ENCODE measurements around the gene ENTPD2.
A peak's percentile ranks its signal among the peaks of the same experiment; 100 is the strongest.

The ENTPD2 gene

GRCh38 chr9:137029058-137029936 lies 24.6 kb downstream of the ENTPD2 start:
- peak; percentile 50 for DNase-seq (ENCODE audit: low read depth)

DNA sequence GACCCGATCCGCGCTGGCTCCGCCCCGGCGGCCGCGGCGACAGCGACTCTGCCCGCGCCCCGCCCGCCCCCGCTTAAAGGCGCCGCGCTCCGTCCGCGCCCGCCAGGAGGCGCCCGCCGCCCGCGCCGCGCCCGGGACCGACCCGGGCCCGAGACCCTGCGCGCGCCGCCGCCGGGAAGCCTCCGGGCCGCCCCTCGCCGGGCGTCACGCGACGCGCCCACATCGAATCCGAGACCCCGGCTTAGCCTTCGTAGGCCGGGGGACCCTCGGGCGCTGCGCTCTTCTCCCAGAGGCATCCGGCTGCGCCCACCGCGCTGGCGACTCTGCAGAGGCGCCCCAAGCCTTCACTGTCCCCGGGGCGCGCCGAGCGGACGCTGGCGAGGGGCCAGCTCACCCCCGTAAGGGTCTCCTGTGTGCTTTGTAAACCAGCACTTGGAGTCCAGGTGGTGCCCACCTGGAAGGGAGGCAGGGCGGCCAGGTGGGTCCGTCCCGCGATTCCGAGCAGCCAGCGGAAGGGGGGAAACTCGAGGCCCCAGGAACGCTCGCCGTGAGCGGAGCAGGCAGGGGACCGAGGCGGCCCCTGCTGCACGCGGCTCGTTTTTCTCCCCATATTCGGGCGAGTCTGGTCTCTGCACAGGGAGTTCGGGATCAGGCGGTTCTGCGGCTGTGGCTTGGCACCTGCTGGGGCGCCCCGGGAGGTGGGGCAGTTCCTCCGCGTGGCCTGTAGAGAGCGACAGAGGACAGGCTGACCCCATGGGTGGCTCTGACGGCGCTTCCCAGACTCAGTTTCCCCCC lies 25.4 kb downstream of the ENTPD2 start:
- no peak for DNase-seq (ENCODE audit: low read depth)

- no peak for DNase-seq (ENCODE audit: low read depth)
These were observed 26.2 kb downstream of the ENTPD2 start, which contains the start of gene ABCA2 for GRCh38 chr9:137027369-137028262. Gene ABCA2, minus strand, starts transcription at chr9:137028237. Its CDS starts 97 bp downstream, at chr9:137028140.

- no peak for DNase-seq (ENCODE audit: low read depth)
These were observed 27.0 kb downstream of the ENTPD2 start for GRCh38 chr9:137026828-137027227.

DNA sequence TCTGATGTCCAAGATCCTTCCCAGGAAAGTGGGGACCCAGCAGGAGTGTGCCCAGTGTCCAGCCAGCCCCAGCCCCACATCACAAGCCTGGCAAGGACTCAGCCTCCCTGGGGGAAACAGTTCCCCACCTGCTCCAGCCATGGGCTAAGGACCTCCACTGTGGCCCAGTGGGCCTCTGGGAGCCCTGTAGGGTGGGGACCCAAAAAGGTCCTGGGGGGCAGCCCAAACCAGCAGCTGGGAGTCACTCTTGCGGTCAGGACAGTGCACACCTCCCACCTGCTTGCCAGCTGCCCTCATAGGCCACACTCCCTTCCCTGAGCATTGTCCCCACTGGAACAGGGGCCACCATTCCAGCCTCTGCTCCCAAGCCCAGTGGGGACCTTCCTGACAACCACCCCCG lies 27.5 kb downstream of the ENTPD2 start:
- DNase-seq (ENCODE audit: low read depth), result no peak

GRCh38 chr9:137025517-137025966 lies 28.3 kb downstream of the ENTPD2 start:
- DNase-seq (ENCODE audit: low read depth), result no peak

- DNase-seq (ENCODE audit: low read depth), result no peak
These were observed 30.3 kb downstream of the ENTPD2 start for GRCh38 chr9:137023583-137023991.

- DNase-seq (ENCODE audit: low read depth), result no peak
These were observed 30.7 kb downstream of the ENTPD2 start for GRCh38 chr9:137023157-137023556.

- DNase-seq (ENCODE audit: low read depth), result no peak
These were observed 31.2 kb downstream of the ENTPD2 start for GRCh38 chr9:137022662-137023008.

DNA sequence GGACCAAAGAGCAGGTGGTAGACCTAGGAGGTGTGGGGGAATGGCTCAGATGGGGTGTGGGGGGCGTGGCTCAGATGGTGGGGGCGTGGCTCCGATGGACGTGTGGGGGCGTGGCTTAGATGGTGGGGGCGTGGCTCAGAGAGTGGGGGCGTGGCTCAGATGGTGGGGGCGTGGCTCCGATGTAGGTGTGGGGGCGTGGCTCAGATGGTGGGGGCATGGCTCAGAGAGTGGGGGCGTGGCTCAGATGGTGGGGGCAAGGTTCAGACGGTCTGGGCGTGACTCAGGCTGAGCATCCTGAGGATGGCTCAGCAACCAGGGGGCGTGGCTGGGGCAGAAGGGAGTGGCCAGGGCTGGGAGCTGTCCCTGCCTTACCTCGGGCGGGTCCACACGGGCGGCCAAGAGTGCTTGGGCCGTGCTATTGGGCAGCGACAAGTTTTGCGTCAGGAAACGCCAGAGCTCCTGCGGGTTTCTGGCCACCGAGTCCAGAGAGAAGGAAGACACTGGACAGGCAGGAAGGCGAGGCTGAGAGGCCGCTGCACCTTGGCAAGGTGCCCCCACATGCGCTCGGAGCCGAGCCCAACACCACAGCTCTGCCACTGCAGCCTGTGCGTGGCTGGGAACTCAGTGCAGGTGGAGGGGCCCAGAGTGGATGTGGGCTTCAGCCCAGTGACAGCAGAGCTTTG lies 31.7 kb downstream of the ENTPD2 start:
- peak; percentile 40 for DNase-seq (ENCODE audit: low read depth)

GRCh38 chr9:137021568-137021978 lies 32.3 kb downstream of the ENTPD2 start:
- DNase-seq (ENCODE audit: low read depth), result no peak

GRCh38 chr9:137020771-137021567 lies 32.9 kb downstream of the ENTPD2 start:
- no peak for DNase-seq (ENCODE audit: low read depth)

GRCh38 chr9:137019891-137020683 lies 33.8 kb downstream of the ENTPD2 start:
- DNase-seq (ENCODE audit: low read depth), result no peak

- no peak for DNase-seq (ENCODE audit: low read depth)
These were observed 34.9 kb downstream of the ENTPD2 start for GRCh38 chr9:137018761-137019559.

DNA sequence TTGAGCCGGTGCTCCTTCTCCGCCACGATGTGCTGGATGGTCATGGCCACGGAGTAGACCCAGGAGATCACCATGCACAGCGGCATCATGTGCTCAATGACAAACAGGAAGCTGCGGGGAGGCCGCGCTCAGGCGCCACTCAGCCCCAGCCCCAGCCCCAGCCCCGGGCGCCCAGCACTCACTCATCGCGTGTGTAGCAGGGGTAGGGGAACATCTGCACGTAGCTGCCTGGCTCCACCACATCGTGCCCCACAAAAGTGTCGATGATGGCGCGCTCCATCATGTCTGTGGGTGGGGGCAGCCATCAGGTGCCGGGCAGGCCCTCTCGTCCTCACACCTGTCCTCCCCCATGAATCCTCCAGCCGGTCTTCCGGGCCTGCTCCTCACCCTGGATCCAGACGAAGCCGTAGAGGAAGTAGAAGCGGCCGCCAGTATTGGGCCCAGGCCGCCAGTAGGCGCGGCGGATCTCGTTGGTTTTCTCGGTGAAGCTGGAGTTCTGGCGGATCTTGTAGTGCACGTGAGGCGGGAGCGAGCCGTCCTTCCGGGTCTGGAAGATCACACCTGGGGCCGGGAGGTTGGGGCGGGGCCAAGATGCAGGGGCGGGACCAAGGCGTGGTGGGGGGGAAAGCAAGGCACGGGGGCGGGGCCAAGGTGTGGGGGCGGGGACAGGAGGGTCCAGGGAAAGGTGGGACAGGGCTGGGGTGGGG lies 35.9 kb downstream of the ENTPD2 start:
- no peak for DNase-seq (ENCODE audit: low read depth)

DNA sequence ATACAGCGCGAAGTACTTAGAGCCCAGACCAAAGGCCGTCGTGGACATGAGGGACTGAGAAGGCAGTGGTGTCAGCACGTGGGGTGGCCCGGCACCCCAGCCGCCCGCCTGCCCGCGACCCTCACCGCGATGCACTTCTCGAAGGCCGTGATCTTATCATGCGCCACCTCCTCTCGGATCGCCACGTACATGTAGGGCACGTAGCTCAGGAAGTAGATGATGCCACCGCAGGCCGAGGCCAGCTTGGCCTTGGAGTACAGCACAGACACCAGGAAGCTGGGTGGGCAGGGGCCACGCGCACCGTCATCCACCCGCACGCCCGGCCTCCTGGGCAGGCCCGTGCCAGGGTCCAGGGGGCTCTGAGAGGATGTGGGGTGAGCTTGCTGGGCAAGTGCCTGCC lies 36.8 kb downstream of the ENTPD2 start:
- DNase-seq (ENCODE audit: low read depth), result no peak

DNA sequence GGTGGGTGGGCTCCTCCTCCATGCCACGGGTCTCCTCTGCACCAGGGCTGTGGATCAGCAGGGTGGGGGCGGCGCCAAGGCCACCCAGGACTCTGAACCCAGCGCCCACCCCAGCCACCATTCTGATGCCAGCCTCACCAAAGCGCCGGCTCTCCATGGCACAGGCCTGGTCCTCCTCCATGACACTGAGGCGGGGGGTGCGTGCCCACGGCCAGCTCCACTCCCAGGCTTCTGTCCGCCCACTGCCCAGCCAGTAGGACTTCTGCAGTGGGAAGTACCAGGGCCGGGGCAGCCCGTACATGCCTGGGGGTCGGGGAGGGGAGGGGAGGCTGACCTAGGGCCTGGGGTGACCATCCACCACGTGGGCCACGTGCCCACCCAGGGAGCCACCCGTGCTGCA lies 37.4 kb downstream of the ENTPD2 start:
- DNase-seq (ENCODE audit: low read depth), result no peak

GRCh38 chr9:137015976-137016375 lies 37.9 kb downstream of the ENTPD2 start:
- no peak for DNase-seq (ENCODE audit: low read depth)
